ENCODE data around the gene PLEKHA8. TPM values are rescaled to one million over a fixed set of nuclear protein-coding genes. Genes with fewer than 3 reads are reported as not detected.

PLEKHA8 gene
- total RNA-seq, 2 donors from 2014 or later: 11.7 to 14.9 TPM

GRCh38 chr7:30172451-30172850 is 144.2 kb downstream of the PLEKHA8 start:
- no peak for TF ChIP-seq CTCF (IDR thresholded peaks at IDR 0.05)
- Histone ChIP-seq H3K36me3 (no peaks in the 10 kb centered on the region), H3K9ac (ENCODE audit: low read depth in 2 of 2, low read length in 2 of 2) (no peak overlapping the region), H3K9me3 (no peaks in the 10 kb centered on the region), H3K27me3 (no peaks in the 10 kb centered on the region), H3K4me3 (no peak overlapping the region), H3K4me1 (no peaks in the 10 kb centered on the region), H3K27ac (peak overlapping the region; percentile 38)
- intact Hi-C loops (cut with DNase I): no loop called here
- no peak for DNase-seq

GRCh38 chr7:30173058-30173897 is 145.1 kb downstream of the PLEKHA8 start:
- no peak overlapping the region for H3K4me3 ChIP-seq
- H3K9ac ChIP-seq (ENCODE audit: low read depth in 2 of 2, low read length in 2 of 2): no peak overlapping the region
- intact Hi-C loops (cut with DNase I): no loop called here
- H3K27ac ChIP-seq: peak overlapping the region; percentile 38
- H3K36me3 ChIP-seq: no peaks in the 10 kb centered on the region
- no peaks in the 10 kb centered on the region for H3K9me3 ChIP-seq
- no peak for TF ChIP-seq CTCF (IDR thresholded peaks at IDR 0.05)
- H3K4me1 ChIP-seq: no peaks in the 10 kb centered on the region
- DNase-seq: peak; percentile 45
- no peaks in the 10 kb centered on the region for H3K27me3 ChIP-seq

GRCh38 chr7:30175180-30175579 is 147.0 kb downstream of the PLEKHA8 start:
- Histone ChIP-seq H3K36me3 (no peaks in the 10 kb centered on the region), H3K9ac (ENCODE audit: low read depth in 2 of 2, low read length in 2 of 2) (no peak overlapping the region), H3K27me3 (no peaks in the 10 kb centered on the region), H3K27ac (no peak overlapping the region), H3K4me3 (no peak overlapping the region), H3K4me1 (no peaks in the 10 kb centered on the region), H3K9me3 (no peaks in the 10 kb centered on the region)
- TF ChIP-seq CTCF (IDR thresholded peaks at IDR 0.05): no peak
- intact Hi-C loops (cut with DNase I): no loop called here
- no peak for DNase-seq

- H3K27ac ChIP-seq: no peak overlapping the region
- no peaks in the 10 kb centered on the region for H3K27me3 ChIP-seq
- no peak overlapping the region for H3K4me3 ChIP-seq
- DNase-seq: no peak
- no peaks in the 10 kb centered on the region for H3K36me3 ChIP-seq
- no peaks in the 10 kb centered on the region for H3K9me3 ChIP-seq
- H3K9ac ChIP-seq (ENCODE audit: low read depth in 2 of 2, low read length in 2 of 2): no peak overlapping the region
- no peaks in the 10 kb centered on the region for H3K4me1 ChIP-seq
- intact Hi-C loops (cut with DNase I): no loop called here
- TF ChIP-seq CTCF (IDR thresholded peaks at IDR 0.05): no peak
Observed at GRCh38 chr7:30175636-30176147, 147.5 kb downstream of the PLEKHA8 start.

- Histone ChIP-seq H3K4me3 (no peak overlapping the region), H3K9ac (ENCODE audit: low read depth in 2 of 2, low read length in 2 of 2) (no peak overlapping the region), H3K27me3 (no peaks in the 10 kb centered on the region), H3K4me1 (no peaks in the 10 kb centered on the region), H3K36me3 (no peaks in the 10 kb centered on the region), H3K27ac (no peak overlapping the region), H3K9me3 (no peaks in the 10 kb centered on the region)
- DNase-seq: no peak
- TF ChIP-seq CTCF (IDR thresholded peaks at IDR 0.05): no peak
- intact Hi-C loops (cut with DNase I): no loop called here
Observed at GRCh38 chr7:30176463-30177109, 148.4 kb downstream of the PLEKHA8 start.
